Hippocampal formation (tissue), 2 donors: Measurements from ENCODE around the gene SLC4A11.
A peak's percentile ranks its signal among the peaks of the same experiment; 100 is the strongest.

Source experiments
- DNase-seq, 2 donors: peaks; one replicate each; lab custom pipeline; 2025; lab: John Stamatoyannopoulos, UW

Gene SLC4A11

GRCh38 chr20:3239026-3239866 lies at the start of gene SLC4A11:
SLC4A11 (minus strand) TSS chr20:3239190; CDS start chr20:3239137, 53 bp downstream.
- no peak for DNase-seq

DNA sequence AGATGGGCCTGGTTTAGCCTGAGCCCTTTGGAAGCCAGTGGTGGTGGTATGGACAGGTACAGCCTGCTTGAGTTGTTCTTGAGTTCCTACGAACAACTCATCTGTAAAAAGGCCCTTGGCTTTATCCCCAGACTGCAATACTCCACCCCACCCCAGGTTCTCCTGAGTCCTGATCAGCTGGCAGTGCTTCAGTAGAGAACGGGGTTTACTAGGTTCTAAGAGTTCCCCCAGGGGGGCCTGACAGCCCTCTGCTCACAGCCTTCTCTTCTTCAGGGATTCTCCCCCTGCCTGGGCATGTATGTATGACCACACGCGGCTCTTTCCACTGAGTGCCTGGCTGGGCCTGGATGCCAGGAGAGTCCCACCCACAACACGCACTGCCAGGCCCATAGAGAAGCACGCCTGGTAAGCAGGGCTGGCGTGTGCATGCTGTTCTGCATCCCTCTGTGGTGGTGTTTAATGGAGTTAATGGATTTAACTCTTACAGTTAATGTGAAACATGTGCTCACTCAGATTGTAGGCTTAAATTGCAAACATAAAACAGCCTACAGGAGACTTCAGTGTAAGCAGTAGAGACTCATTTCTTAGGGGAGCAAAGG lies 44.3 kb upstream of the SLC4A11 start:
- DNase-seq: no peak

DNA sequence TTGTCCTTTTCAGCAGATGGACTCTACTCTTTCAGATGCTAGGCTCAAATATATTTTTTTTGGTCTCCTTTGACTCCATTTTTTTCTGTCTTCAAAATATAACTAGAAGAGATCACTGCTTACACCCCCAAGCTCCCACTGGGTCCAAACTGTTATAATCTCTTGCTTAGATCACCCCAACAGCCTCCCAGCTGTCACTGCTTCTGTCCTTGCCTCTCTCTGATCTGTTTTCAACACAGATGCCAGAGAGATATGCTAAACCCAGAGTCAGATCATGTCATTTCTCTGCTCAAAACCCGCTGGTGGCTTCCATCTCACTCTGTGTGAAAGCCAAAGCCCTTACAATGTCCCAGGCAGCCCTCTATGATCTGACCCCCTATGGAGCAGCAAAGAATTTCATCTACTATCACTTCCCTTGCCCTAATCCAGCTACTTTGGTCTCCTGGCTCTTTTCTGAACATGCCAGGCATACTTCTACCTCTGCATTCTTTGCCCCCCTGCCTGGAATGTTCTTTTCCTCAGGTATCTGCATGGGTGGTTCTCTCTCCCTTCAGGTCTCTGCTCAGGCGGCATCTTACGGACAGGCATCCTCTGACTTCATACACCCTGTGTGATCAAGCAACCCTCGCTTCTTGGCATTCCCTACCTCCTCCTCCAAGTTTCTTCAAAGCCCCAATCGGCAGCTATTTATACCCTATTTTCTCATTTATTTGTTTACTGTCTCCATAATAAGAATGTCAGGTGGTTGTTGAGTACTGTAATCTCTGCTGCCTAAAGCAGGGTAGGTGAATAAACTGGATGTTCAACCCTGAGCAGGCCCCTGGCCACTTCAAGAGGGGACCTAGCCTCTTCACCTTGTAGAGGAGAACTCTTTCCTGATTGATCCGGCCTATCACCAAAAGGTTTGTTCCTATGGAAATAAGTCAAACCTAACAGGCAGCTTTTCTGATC lies 43.6 kb upstream of the SLC4A11 start:
- DNase-seq: peak in 1 of 2 donors; percentile 24

DNA sequence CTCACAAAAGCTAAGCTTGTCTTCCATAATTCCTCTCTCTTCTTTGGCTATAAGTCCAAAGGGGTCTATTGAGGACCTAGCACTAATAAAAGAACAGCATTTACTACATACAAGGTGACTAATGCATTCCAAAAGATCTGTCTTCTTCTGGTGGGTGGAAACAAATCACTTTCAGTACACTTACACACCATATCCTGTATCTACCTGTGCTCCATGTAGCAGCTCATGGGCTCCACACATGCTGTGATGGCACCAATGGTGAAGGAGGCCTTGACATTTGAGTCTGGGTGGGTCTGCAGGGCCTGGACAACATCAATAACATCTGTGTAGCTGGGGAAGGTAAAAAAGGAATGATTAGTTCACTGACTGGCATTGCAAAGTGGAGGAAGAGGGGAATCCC lies 42.4 kb upstream of the SLC4A11 start:
- DNase-seq: no peak

DNA sequence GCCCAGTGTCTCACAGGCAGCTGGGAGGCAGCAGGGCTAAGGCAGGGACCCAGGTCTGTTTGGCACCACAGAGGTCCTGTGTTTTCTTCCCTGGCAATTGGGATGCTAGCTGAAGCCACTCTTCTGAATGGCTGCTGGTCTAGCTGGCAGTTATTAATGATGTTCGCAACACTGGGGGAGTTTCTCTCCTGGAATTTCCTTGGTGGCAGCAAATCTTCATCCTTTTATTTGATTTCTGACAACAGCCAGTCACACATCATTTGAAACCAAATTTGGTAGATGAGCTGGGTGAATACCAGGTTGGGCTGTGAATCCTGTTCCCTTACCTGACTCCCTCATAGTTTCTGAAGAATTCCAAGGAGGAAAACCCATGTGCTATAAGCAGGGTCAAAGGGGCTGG lies 40.8 kb upstream of the SLC4A11 start:
- DNase-seq: no peak

- no peak for DNase-seq
Measured at GRCh38 chr20:3277686-3278465, 38.9 kb upstream of the SLC4A11 start.

GRCh38 chr20:3276680-3277015 lies 37.7 kb upstream of the SLC4A11 start:
- no peak for DNase-seq

- DNase-seq: peak in 1 of 2 donors; percentile 3
Measured at GRCh38 chr20:3275966-3276679, 37.1 kb upstream of the SLC4A11 start.

- DNase-seq: no peak
Measured at GRCh38 chr20:3275064-3275935, 36.3 kb upstream of the SLC4A11 start.

DNA sequence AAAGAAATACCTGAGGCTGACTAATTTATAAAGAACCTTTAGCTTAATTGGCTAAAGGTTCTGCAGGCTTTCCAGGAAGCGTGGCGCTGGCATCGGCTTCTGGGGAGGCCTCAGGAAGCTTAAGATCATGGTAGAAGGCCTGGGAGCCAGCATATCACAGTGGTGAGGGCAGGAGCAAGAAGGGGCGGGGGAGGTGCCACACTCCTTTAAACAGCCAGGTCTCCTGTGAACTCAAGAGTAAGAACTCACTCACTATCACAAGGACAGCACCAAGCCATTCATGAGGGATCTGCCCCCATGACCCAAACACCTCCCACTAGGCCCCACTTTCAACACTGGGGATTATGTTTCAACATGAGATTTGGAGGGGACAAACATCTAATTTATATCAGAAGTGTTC lies 34.4 kb upstream of the SLC4A11 start:
- no peak for DNase-seq

DNA sequence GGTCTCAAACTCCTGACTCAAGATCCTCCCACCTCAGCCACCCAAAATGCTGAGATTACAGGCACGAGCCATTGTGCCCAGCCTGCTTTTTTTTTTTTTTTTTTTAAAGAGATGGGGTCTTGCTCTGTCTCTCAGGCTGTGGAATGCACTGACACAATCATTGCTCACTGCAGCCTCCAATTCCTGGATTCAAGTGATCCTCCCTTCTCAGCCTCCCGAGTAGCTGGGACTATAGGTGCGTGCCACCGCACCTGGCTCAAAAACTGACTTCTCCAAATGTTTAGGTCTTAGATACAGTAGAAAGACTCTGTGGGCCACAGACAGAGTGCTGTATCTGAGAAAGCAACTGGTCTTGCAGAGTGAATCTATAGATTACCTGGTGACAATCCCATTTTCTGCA lies 31.1 kb upstream of the SLC4A11 start:
- no peak for DNase-seq

DNA sequence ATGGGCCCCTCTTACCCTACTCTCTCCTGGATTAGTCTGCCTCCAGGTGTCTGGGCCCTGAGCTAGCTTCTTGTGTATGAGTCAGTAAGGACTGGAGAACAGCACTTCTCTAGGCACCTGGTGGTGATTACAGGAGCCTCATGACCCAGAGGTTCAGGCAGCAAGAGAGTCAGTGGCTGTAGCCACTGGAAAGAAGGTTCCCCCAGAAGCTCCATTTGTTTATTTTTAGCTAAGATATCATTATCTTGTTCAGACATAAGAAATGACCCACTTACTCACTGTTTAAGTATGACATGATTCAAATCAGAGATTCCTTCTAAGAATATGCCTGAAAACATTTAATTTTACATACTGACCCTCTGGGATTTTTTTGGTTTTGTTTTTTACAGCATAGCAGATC lies 23.6 kb upstream of the SLC4A11 start:
- DNase-seq: no peak

GRCh38 chr20:3258429-3258828 lies 19.4 kb upstream of the SLC4A11 start:
- DNase-seq: no peak

GRCh38 chr20:3255728-3256127 lies 16.7 kb upstream of the SLC4A11 start:
- DNase-seq: no peak

DNA sequence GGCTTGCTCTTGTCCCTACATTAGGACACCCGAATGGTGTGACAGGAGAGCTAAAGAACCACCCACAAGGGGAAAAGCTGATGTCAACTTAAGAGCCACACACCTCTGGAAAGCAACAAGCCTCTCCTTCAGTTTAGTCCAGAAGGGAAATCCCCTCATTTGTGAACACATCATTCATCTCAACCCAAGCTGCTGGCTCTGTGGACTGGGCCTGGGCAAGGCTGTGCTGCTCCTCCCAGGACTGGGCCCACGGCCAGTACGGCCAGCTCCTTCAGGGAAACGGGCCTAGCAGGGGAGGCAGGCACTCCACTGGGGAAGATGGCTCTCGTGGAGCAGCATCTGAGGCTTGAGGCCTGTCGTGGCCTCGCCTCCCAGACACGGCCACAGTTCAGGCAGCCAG lies 12.8 kb upstream of the SLC4A11 start:
- peak in 1 of 2 donors; percentile 25 for DNase-seq

- no peak for DNase-seq
Measured at GRCh38 chr20:3250091-3250504, 11.1 kb upstream of the SLC4A11 start.

DNA sequence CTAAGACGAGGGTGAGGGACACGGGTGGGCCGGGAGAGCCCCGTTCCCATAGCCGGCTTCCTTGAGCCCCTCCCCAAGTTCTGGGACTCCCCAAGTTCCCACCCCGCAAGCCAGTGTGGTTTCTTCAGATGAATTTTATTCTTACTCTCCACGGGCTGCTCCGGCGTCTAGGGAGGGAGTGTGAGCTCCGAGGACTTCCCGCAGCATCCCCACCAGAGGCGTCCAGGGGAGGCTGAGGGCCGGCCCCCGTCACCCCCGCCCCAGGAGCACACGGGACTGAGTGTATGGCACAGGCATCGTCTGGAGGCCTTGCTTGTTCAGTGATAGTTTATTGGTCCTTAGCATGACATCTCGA lies 10.0 kb upstream of the SLC4A11 start:
- no peak for DNase-seq

DNA sequence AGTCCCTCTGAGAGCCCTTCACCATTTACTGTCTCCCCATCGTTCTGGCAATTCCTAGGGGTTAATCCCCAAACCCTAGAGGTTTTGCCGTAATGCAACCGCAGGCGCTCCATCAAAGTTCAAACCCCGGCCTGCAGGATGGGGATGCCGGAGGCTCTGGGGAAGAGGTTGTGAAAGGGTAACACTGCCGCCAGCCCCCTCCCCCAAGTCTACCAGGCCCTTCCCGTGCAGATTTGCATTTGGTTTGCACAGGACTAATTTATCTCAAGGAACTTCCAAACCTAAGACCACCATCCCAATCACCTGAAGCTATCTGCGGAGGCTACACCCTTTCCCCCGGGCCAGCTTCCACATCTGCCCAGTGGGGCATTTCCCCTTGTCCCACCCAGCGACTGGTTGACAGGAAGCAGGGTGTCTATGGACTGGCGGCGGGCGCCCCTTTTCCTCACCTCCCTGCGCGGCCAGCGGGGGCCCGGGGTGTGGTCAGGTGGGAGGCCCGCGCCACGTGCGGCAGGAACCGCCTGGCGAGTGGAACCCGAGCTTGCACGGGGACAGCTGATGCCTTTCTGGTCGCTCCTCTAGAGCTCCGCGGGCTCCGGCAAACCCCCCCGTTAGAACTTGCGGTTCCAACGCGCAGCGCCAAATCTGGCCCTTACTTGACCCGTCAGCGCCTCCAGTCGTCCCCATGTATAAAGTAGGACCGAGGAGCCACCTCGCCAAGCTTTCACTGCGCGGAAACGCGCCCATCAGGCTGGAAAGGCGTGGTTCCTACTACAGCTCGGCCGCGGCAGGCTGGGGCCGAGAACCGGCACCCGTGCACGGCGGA lies 9.4 kb upstream of the SLC4A11 start:
- no peak for DNase-seq

GRCh38 chr20:3247638-3248037 lies 8.6 kb upstream of the SLC4A11 start:
- no peak for DNase-seq
